Bone marrow (tissue), 2 donors: Measurements from ENCODE around the gene GATA5.

ENCODE experiments used
- DNase-seq, 2 donors: peaks; one replicate each; lab custom pipeline; 2025; lab: John Stamatoyannopoulos, UW

GATA5 gene, protein sequence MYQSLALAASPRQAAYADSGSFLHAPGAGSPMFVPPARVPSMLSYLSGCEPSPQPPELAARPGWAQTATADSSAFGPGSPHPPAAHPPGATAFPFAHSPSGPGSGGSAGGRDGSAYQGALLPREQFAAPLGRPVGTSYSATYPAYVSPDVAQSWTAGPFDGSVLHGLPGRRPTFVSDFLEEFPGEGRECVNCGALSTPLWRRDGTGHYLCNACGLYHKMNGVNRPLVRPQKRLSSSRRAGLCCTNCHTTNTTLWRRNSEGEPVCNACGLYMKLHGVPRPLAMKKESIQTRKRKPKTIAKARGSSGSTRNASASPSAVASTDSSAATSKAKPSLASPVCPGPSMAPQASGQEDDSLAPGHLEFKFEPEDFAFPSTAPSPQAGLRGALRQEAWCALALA

DNA sequence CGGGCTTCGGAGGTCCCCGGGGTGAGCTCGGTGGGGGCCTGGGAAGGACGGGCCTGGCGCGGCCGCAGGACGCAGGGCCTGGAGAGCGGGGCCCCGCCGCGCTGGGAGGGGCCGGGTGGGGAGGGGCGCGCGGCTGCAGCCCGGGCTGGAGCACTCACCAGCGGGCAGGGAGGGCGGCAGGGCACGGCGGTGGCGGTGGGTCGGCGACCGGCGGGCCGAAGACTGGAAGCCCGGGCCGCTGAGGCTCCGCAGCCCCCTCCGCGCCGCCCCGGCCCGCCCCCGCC, at the start of gene GATA5:
TSS of gene GATA5 (minus strand) at position 224 of the 284 bp plus-strand sequence. CDS start 474 bp downstream, outside the sequence.
- no peak for DNase-seq

- DNase-seq, result no peak
Observed at GRCh38 chr20:62525014-62525413, 49.2 kb upstream of the GATA5 start.

GRCh38 chr20:62524505-62524911, 48.7 kb upstream of the GATA5 start:
- DNase-seq, result no peak

GRCh38 chr20:62523473-62524203, 47.8 kb upstream of the GATA5 start:
- no peak for DNase-seq

- no peak for DNase-seq
Observed at GRCh38 chr20:62522748-62523396, 47.1 kb upstream of the GATA5 start.

GRCh38 chr20:62519826-62520225, 44.0 kb upstream of the GATA5 start:
- no peak for DNase-seq

- no peak for DNase-seq
Observed at GRCh38 chr20:62518911-62519310, 43.1 kb upstream of the GATA5 start.

GRCh38 chr20:62517901-62518610, 42.3 kb upstream of the GATA5 start:
- DNase-seq, result no peak

- DNase-seq, result no peak
Observed at GRCh38 chr20:62517168-62517567, 41.4 kb upstream of the GATA5 start.

GRCh38 chr20:62516338-62516737, 40.5 kb upstream of the GATA5 start:
- DNase-seq, result no peak

DNA sequence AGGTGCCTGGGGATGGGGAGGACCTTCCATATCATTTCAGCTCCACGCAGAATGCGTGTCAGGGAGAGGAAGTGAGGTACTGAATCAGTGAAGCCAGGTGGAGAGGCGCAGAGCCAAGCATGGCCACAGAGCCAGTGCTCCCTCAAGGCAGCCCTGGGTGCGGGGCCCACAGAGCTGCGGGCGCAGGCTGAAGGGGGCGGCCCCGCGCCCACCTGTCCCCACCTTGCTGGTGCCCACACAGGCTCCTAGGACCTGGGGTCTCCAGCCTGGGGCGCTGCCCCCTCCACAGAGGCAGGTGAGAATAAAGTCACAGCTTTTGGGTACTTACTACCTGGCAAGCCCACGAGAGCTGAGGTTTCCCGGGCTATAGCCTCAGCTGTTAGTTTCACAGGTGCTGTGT, 40.0 kb upstream of the GATA5 start:
- DNase-seq, result no peak

DNA sequence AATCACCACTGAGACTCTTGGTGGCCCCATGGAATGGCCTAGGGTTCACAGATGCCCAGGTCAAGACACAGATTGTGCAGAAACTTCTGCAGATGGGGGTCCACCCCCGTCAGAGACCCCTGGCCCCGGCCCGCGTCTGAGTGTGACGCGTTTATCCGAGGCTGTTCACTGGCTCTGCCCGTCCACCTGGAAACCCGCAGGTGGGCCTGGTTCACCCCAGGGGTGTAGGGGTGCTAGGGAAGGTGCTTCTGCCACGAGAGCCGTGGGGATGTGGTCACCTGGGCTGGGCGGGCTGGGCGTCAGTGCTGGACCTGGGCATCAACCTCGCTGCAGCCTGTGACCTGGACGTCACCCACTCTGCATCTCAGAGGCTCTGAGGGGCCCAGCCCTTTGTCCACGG, 39.5 kb upstream of the GATA5 start:
- no peak for DNase-seq

GRCh38 chr20:62513991-62514390, 38.2 kb upstream of the GATA5 start:
- DNase-seq, result no peak

GRCh38 chr20:62511915-62512610, 36.3 kb upstream of the GATA5 start:
- DNase-seq, result no peak

DNA sequence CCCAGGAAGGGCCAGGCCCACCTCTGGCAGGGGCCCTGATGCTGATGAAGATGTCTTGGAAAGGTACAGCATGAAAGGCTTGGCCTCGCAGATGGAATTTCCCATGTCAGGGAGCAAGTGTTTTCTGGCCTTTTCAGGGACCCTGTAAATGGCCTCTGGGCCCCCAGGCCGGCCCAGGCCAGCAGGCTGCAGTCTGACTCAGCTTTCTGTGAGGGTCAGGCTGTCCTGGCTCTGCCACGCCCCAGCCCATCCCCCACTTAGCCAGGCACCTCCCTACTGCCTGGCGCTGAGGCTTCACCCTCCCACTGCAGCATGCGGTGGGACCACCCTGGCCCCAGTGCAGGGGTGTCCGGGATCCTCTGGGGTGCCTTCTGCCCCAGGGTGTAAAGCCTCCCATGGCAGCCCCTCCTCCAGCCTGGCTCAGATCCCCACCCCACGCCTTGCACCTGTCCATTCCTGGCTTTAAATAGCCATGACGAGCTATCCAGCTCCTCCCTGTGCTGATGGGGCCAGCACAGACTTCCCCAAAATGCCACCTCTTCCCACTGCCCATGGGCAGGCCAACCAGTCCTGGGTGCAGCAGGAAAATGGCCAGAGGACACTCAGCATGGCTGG, 35.6 kb upstream of the GATA5 start:
- no peak for DNase-seq

- DNase-seq, result no peak
Observed at GRCh38 chr20:62508641-62509051, 32.9 kb upstream of the GATA5 start.

DNA sequence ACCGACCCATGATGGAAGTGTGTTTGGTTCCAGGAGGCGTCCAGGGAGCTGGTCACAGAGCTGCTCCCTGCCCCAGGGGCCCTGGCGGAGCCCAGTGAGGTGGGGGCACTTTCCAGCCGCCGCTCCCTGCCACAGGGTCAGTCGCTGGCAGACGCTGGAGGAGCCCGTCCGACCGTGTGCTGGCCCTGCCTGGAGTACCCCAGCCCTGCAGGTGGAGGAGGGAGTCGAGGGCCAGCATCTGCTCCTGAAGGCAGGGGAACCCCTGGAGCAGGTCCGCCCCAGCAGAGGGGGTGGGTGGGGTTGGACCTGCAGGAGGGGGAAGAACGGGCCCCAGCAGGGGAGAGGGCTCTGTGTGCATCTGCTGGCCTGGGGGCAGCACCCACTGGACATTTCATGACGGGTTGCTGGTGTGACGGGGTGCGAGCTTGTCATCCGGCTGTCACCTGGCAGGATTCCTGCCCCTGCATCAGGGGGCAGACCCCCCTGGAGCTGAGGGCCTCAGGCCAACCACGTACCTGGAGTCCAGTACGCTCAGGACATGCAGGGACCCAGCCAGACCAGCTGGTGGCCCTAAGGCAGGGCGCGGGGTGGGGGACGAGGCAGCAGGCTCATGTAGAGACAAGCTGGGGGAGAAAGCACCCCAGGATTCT, 32.3 kb upstream of the GATA5 start:
- DNase-seq, result no peak

GRCh38 chr20:62507323-62507722, 31.5 kb upstream of the GATA5 start:
- DNase-seq, result no peak

- no peak for DNase-seq
Observed at GRCh38 chr20:62506791-62507190, 31.0 kb upstream of the GATA5 start.

- DNase-seq, result no peak
Observed at GRCh38 chr20:62506087-62506486, 30.3 kb upstream of the GATA5 start.
